WTC11 (cell line): ENCODE data around the gene EFNA5. TPM values are rescaled to one million over a fixed set of nuclear protein-coding genes. Genes with fewer than 3 reads are reported as not detected.

Experiments used
- ATAC-seq: fragments of 200-7000 bp; cut with Tn5 transposase; 2 replicates; pipeline ENCODE4 v1.10.0; 2021; ENCODE audit warnings: mild to moderate bottlenecking, moderate library complexity
- CTCF ChIA-PET: fragments of 300-600 bp; sonication (Branson Sonifier 250); formaldehyde crosslinking; loops from one replicate; lab custom pipeline; 2021; ENCODE audit warnings: antibody characterized with exemption; lab: Charles Lee
- POLR2A ChIA-PET: fragments of 350-600 bp; sonication (Branson Sonifier 250); formaldehyde crosslinking; loops from one replicate; lab custom pipeline; 2021; ENCODE audit warnings: antibody characterized with exemption; lab: Charles Lee
- DNase-seq: peaks from one replicate; pipeline ENCODE4 v3.0.0; 2021; ENCODE audit warnings: low spot score
- H3K27ac Mint-ChIP-seq: 2 replicates; pipeline ENCODE4 v1.8.0; 2021; ENCODE audit warnings: mixed read lengths
- H3K27me3 Mint-ChIP-seq: 2 replicates; pipeline ENCODE4 v1.8.0; 2021; ENCODE audit warnings: low read depth, mild to moderate bottlenecking, moderate library complexity, mixed read lengths
- H3K36me3 Mint-ChIP-seq: 2 replicates; pipeline ENCODE4 v1.8.0; 2021; ENCODE audit warnings: mixed read lengths
- H3K4me1 Mint-ChIP-seq: 2 replicates; pipeline ENCODE4 v1.8.0; 2022; ENCODE audit warnings: mixed read lengths
- H3K4me3 Mint-ChIP-seq: 2 replicates; pipeline ENCODE4 v1.8.0; 2021; ENCODE audit warnings: mild to moderate bottlenecking, moderate library complexity, mixed read lengths
- H3K9me3 Mint-ChIP-seq: 2 replicates; pipeline ENCODE4 v1.8.0; 2021; ENCODE audit warnings: mixed read lengths
- ATF1 ChIP-seq: sonication (generic); formaldehyde crosslinking; IDR thresholded peaks from 2 replicates; pipeline ENCODE4 v1.8.1; 2023; ENCODE audit warnings: mild to moderate bottlenecking, moderate library complexity, missing genetic modification reagents
- ETV6 ChIP-seq: sonication (generic); formaldehyde crosslinking; IDR thresholded peaks from 2 replicates; pipeline ENCODE4 v1.8.1; 2022; ENCODE audit warnings: mild to moderate bottlenecking, missing genetic modification reagents
- FOXJ3 ChIP-seq: sonication (generic); formaldehyde crosslinking; IDR thresholded peaks from 2 replicates; pipeline ENCODE4 v1.9.0; 2021; ENCODE audit warnings: missing genetic modification reagents, mild to moderate bottlenecking, borderline replicate concordance
- JAZF1 ChIP-seq: fragments of 250-450 bp; sonication (Bioruptor Pico); IDR thresholded peaks from 2 replicates; pipeline ENCODE4 v1.9.0; 2021; ENCODE audit warnings: moderate library complexity, mild to moderate bottlenecking, inconsistent platforms
- KAT7 ChIP-seq: sonication (generic); formaldehyde crosslinking; IDR thresholded peaks from 2 replicates; pipeline ENCODE4 v1.8.1; 2023; ENCODE audit warnings: missing genetic modification reagents, mild to moderate bottlenecking, borderline replicate concordance
- MXD4 ChIP-seq: fragments of 250-450 bp; sonication (Bioruptor Pico); IDR thresholded peaks from 2 replicates; pipeline ENCODE4 v1.8.0; 2021; ENCODE audit warnings: mild to moderate bottlenecking, moderate library complexity, borderline replicate concordance
- NFYB ChIP-seq: sonication (generic); formaldehyde crosslinking; conservative IDR thresholded peaks from 2 replicates; pipeline ENCODE4 v1.8.0; 2022; ENCODE audit warnings: low read depth, missing genetic modification reagents
- NR1H2 ChIP-seq: sonication (generic); formaldehyde crosslinking; IDR thresholded peaks from 2 replicates; pipeline ENCODE4 v1.9.0; 2021; ENCODE audit warnings: mild to moderate bottlenecking, moderate library complexity, missing genetic modification reagents
- RORB ChIP-seq: fragments of 250-450 bp; sonication (Bioruptor Pico); IDR thresholded peaks from 2 replicates; pipeline ENCODE4 v1.9.0; 2021; ENCODE audit warnings: mild to moderate bottlenecking
- SMAD4 ChIP-seq: sonication (generic); formaldehyde crosslinking; IDR thresholded peaks from 2 replicates; pipeline ENCODE4 v1.8.0; 2022; ENCODE audit warnings: mild to moderate bottlenecking, missing genetic modification reagents
- TP53 ChIP-seq: sonication (generic); formaldehyde crosslinking; IDR thresholded peaks from 2 replicates; pipeline ENCODE4 v1.8.1; 2023; ENCODE audit warnings: mild to moderate bottlenecking, missing genetic modification reagents
- ZNF138 ChIP-seq: sonication (generic); formaldehyde crosslinking; conservative IDR thresholded peaks from 2 replicates; pipeline ENCODE4 v1.8.1; 2022; ENCODE audit warnings: mild to moderate bottlenecking, moderate library complexity, missing genetic modification reagents
- total RNA-seq: library from RNA; stranded (reverse); gene quantifications from 3 replicates; pipeline ENCODE4 v1.2.3, GENCODE V29; 2021
- TF ChIP-seq, protein P1 (sequence below): sonication (generic); formaldehyde crosslinking; IDR thresholded peaks from 2 replicates; pipeline ENCODE4 v1.8.0; 2022; ENCODE audit warnings: mild to moderate bottlenecking, missing genetic modification reagents
- TF ChIP-seq, protein P2 (sequence below): fragments of 250-450 bp; sonication (Bioruptor Pico); conservative IDR thresholded peaks from 2 replicates; pipeline ENCODE4 v1.9.0; 2021; ENCODE audit warnings: mild to moderate bottlenecking
- TF ChIP-seq, protein P3 (sequence below): sonication (generic); formaldehyde crosslinking; IDR thresholded peaks from 2 replicates; pipeline ENCODE4 v1.8.0; 2022; ENCODE audit warnings: mild to moderate bottlenecking, missing genetic modification reagents
- TF ChIP-seq, protein P4 (sequence below): sonication (generic); formaldehyde crosslinking; IDR thresholded peaks from 2 replicates; pipeline ENCODE4 v1.8.0; 2022; ENCODE audit warnings: mild to moderate bottlenecking, missing genetic modification reagents
- TF ChIP-seq, protein P5 (sequence below): fragments of 250-450 bp; sonication (Bioruptor Pico); IDR thresholded peaks from 2 replicates; pipeline ENCODE4 v1.9.0; 2021; ENCODE audit warnings: moderate library complexity, mild to moderate bottlenecking, inconsistent platforms, borderline replicate concordance
- TF ChIP-seq, protein P6 (sequence below): sonication (generic); formaldehyde crosslinking; IDR thresholded peaks from 2 replicates; pipeline ENCODE4 v1.8.1; 2023; ENCODE audit warnings: mild to moderate bottlenecking, missing genetic modification reagents, borderline replicate concordance
- TF ChIP-seq, protein P7 (sequence below): sonication (generic); formaldehyde crosslinking; IDR thresholded peaks from 2 replicates; pipeline ENCODE4 v1.8.0; 2023; ENCODE audit warnings: missing genetic modification reagents
- TF ChIP-seq, protein P8 (sequence below): sonication (generic); formaldehyde crosslinking; IDR thresholded peaks from 2 replicates; pipeline ENCODE4 v1.8.1; 2022; ENCODE audit warnings: mild to moderate bottlenecking, moderate library complexity, missing genetic modification reagents

Gene EFNA5
- total RNA-seq, 1 experiment from 2014 or later: 17.4 TPM

DNA sequence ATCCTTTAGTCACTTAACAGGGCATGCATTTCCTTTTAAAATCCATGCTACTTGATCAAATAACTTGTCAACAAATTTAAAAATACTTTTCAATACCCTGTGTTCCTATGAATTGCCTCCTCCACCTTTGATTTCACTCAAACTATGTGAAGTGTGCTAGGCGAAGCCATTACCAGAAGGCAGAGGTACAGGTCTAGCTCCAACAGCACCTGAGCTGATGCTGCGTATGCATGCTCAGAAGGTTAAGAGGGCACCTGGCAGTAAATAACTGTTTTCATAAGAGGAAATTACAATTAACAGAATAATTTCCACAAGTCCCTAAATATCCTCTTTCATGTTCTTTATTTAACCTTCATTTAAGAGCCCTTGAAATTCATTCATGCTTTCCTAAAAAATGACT lies 251.8 kb downstream of the EFNA5 start (continued):
- no peak for TF ChIP-seq FOXJ3 (CRISPR knock-in tag)
- TF ChIP-seq, protein P1, sequence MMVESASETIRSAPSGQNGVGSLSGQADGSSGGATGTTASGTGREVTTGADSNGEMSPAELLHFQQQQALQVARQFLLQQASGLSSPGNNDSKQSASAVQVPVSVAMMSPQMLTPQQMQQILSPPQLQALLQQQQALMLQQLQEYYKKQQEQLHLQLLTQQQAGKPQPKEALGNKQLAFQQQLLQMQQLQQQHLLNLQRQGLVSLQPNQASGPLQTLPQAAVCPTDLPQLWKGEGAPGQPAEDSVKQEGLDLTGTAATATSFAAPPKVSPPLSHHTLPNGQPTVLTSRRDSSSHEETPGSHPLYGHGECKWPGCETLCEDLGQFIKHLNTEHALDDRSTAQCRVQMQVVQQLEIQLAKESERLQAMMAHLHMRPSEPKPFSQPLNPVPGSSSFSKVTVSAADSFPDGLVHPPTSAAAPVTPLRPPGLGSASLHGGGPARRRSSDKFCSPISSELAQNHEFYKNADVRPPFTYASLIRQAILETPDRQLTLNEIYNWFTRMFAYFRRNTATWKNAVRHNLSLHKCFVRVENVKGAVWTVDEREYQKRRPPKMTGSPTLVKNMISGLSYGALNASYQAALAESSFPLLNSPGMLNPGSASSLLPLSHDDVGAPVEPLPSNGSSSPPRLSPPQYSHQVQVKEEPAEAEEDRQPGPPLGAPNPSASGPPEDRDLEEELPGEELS (CRISPR knock-in tag): no peak
- TF ChIP-seq, protein P2, sequence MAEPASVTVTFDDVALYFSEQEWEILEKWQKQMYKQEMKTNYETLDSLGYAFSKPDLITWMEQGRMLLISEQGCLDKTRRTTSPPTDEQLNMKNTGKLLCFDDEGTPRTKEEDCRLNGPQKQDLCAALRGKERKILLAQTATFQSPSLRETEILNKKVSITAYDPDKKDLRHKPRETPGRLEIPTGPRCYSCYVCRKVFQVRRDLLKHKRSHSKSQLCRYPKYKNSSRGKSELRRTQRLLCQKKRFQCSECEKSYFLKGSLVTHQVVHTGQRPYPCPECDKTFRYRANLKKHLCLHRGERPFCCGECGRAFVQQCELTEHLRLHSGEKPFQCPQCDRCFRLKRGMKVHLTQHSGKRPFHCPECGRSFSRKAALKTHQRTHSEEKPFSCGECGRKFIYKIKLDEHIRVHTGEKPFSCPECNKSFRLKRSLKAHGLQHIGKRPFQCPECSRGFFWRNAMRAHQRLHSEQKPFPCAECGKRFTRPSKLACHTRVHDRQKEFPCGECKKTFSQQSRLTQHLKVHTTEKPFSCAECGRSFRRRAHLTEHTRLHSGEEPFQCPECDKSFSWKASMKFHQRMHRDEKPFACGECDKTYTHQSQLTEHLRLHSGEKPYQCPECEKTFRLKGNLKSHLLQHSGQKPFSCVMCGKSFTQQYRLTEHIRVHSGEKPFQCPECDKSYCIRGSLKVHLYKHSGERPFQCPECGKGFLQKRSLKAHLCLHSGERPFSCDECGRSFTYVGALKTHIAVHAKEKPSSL (CRISPR knock-in tag): no peak
- TF ChIP-seq, protein P3, sequence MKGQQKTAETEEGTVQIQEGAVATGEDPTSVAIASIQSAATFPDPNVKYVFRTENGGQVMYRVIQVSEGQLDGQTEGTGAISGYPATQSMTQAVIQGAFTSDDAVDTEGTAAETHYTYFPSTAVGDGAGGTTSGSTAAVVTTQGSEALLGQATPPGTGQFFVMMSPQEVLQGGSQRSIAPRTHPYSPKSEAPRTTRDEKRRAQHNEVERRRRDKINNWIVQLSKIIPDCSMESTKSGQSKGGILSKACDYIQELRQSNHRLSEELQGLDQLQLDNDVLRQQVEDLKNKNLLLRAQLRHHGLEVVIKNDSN (CRISPR knock-in tag): no peak
- TF ChIP-seq, protein P4, sequence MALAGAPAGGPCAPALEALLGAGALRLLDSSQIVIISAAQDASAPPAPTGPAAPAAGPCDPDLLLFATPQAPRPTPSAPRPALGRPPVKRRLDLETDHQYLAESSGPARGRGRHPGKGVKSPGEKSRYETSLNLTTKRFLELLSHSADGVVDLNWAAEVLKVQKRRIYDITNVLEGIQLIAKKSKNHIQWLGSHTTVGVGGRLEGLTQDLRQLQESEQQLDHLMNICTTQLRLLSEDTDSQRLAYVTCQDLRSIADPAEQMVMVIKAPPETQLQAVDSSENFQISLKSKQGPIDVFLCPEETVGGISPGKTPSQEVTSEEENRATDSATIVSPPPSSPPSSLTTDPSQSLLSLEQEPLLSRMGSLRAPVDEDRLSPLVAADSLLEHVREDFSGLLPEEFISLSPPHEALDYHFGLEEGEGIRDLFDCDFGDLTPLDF (CRISPR knock-in tag): no peak
- TF ChIP-seq, protein P5, sequence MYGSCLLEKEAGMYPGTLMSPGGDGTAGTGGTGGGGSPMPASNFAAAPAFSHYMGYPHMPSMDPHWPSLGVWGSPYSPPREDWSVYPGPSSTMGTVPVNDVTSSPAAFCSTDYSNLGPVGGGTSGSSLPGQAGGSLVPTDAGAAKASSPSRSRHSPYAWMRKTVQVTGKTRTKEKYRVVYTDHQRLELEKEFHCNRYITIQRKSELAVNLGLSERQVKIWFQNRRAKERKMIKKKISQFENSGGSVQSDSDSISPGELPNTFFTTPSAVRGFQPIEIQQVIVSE (CRISPR knock-in tag): no peak
- TF ChIP-seq, all 79 proteins: peak for 0

DNA sequence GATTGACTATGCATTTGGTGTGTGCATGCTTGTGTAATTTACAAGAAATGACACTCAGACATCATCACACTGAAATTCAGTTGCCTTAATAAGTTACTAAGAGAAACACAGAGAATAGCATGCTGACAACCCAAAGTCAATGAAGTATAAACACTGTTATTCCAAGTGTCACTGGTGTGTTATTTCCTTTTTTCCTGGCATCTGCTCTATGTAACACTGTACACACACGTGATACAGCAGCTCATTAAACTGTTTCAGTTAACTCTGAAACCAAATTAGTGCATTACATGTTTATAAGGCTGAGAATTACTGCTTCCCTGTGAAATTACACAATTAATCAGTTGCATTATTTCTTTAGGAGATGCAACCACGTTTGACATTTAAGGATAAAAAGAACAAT lies 252.7 kb downstream of the EFNA5 start:
- Mint-ChIP-seq H3K4me3 (no peak overlapping the region), H3K4me1 (peaks cover 16% of the 10 kb centered on the region), H3K9me3 (no peaks in the 10 kb centered on the region), H3K27me3 (no peaks in the 10 kb centered on the region), H3K27ac (no peak overlapping the region), H3K36me3 (no peaks in the 10 kb centered on the region)
- ATAC-seq: no peak
- POLR2A ChIA-PET: no interaction called here
- CTCF ChIA-PET: no interaction called here
- no peak for TF ChIP-seq NR1H2 (CRISPR knock-in tag)
- TF ChIP-seq KAT7 (CRISPR knock-in tag): no peak
- no peak for DNase-seq

DNA sequence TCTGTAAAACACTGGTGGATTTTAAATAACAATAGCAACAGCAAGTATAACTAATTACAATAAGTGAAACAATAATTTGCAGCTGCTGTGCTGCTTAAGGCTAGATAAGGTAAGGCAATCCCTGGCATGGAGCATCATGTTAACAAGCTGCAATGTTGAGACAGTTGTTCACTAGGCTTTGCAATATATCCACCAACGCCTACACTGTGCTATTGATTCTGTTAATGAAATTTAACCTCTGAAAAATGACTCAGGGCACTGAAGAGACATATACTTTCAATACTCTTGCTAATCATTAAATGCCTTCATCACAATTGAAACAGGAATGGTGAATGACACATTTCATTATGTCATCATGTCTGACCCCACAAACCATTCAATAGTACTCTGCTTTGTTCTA lies 255.0 kb downstream of the EFNA5 start:
- Mint-ChIP-seq H3K9me3 (no peaks in the 10 kb centered on the region), H3K27ac (no peak overlapping the region), H3K4me3 (no peak overlapping the region), H3K27me3 (no peaks in the 10 kb centered on the region), H3K36me3 (no peaks in the 10 kb centered on the region), H3K4me1 (peaks cover 10% of the 10 kb centered on the region)
- CTCF ChIA-PET: no interaction called here
- TF ChIP-seq ZNF138 (CRISPR knock-in tag): no peak
- TF ChIP-seq JAZF1 (CRISPR knock-in tag): no peak
- TF ChIP-seq, protein P6, sequence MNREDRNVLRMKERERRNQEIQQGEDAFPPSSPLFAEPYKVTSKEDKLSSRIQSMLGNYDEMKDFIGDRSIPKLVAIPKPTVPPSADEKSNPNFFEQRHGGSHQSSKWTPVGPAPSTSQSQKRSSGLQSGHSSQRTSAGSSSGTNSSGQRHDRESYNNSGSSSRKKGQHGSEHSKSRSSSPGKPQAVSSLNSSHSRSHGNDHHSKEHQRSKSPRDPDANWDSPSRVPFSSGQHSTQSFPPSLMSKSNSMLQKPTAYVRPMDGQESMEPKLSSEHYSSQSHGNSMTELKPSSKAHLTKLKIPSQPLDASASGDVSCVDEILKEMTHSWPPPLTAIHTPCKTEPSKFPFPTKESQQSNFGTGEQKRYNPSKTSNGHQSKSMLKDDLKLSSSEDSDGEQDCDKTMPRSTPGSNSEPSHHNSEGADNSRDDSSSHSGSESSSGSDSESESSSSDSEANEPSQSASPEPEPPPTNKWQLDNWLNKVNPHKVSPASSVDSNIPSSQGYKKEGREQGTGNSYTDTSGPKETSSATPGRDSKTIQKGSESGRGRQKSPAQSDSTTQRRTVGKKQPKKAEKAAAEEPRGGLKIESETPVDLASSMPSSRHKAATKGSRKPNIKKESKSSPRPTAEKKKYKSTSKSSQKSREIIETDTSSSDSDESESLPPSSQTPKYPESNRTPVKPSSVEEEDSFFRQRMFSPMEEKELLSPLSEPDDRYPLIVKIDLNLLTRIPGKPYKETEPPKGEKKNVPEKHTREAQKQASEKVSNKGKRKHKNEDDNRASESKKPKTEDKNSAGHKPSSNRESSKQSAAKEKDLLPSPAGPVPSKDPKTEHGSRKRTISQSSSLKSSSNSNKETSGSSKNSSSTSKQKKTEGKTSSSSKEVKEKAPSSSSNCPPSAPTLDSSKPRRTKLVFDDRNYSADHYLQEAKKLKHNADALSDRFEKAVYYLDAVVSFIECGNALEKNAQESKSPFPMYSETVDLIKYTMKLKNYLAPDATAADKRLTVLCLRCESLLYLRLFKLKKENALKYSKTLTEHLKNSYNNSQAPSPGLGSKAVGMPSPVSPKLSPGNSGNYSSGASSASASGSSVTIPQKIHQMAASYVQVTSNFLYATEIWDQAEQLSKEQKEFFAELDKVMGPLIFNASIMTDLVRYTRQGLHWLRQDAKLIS (CRISPR knock-in tag): no peak
- no peak for TF ChIP-seq NR1H2 (CRISPR knock-in tag)
- no peak for TF ChIP-seq ATF1 (CRISPR knock-in tag)
- no peak for TF ChIP-seq ETV6
- TF ChIP-seq, protein P7, sequence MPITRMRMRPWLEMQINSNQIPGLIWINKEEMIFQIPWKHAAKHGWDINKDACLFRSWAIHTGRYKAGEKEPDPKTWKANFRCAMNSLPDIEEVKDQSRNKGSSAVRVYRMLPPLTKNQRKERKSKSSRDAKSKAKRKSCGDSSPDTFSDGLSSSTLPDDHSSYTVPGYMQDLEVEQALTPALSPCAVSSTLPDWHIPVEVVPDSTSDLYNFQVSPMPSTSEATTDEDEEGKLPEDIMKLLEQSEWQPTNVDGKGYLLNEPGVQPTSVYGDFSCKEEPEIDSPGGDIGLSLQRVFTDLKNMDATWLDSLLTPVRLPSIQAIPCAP: no peak
- TF ChIP-seq NFYB (CRISPR knock-in tag): no peak
- TF ChIP-seq, protein P8, sequence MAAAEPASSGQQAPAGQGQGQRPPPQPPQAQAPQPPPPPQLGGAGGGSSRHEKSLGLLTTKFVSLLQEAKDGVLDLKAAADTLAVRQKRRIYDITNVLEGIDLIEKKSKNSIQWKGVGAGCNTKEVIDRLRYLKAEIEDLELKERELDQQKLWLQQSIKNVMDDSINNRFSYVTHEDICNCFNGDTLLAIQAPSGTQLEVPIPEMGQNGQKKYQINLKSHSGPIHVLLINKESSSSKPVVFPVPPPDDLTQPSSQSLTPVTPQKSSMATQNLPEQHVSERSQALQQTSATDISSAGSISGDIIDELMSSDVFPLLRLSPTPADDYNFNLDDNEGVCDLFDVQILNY (CRISPR knock-in tag): no peak
- TF ChIP-seq RORB (CRISPR knock-in tag): no peak
- TF ChIP-seq TP53 (CRISPR knock-in tag): no peak
- no peak for TF ChIP-seq MXD4 (CRISPR knock-in tag)
- TF ChIP-seq, protein P3 (CRISPR knock-in tag): no peak
- no peak for TF ChIP-seq SMAD4 (CRISPR knock-in tag)
- DNase-seq (no peak), ATAC-seq (no peak)
- POLR2A ChIA-PET: no interaction called here
